K562 (cell line): ENCODE data around the gene TIAL1. TPM values are rescaled to one million over a fixed set of nuclear protein-coding genes. Genes with fewer than 3 reads are reported as not detected.
A peak's percentile ranks its signal among the peaks of the same experiment; 100 is the strongest.

Experiments
- ARID1B ChIP-seq: fragments of 450-650 bp; IDR thresholded peaks from 2 replicates; pipeline ENCODE4 v1.6.1; 2016; ENCODE audit warnings: antibody characterized with exemption, mild to moderate bottlenecking, inconsistent platforms
- BCLAF1 ChIP-seq, 2 experiments: fragments of 450-650 bp in 1 of 2; IDR thresholded peaks; 2 replicates each; pipeline ENCODE4 v1.6.1; 2011 to 2017; ENCODE audit warnings: low read depth in 2 of 2, antibody characterized with exemption in 1 of 2, borderline replicate concordance in 1 of 2, low read length in 1 of 2, mild to moderate bottlenecking in 1 of 2, mixed read lengths in 1 of 2; ENCODE audit not compliant: control insufficient read depth in 1 of 2
- CXXC5 ChIP-seq: fragments of 250-450 bp; sonication (Bioruptor Pico); IDR thresholded peaks from 2 replicates; pipeline ENCODE4 v1.8.0; 2022; ENCODE audit warnings: inconsistent platforms, mild to moderate bottlenecking, moderate library complexity
- ETV1 ChIP-seq: fragments of 450-650 bp; conservative IDR thresholded peaks from 2 replicates; pipeline ENCODE4 v1.6.1; 2016; ENCODE audit warnings: missing genetic modification characterization, control low read depth, low read depth, missing compliant biosample characterization
- MAZ ChIP-seq, 2 experiments: fragments of 450-650 bp in 1 of 2; sonication (generic) in 1 of 2; formaldehyde crosslinking; IDR thresholded peaks in 1 of 2; conservative IDR thresholded peaks in 1 of 2; 2 replicates each; pipeline versions ENCODE4 v1.4.0 to v1.5.0; 2020; ENCODE audit warnings: mild to moderate bottlenecking in 1 of 2, missing genetic modification reagents in 1 of 2
- MEIS2 ChIP-seq: fragments of 450-650 bp; IDR thresholded peaks from 2 replicates; pipeline ENCODE4 v1.6.1; 2014; ENCODE audit warnings: mild to moderate bottlenecking; ENCODE audit not compliant: partially characterized antibody
- REST ChIP-seq, 2 experiments: fragments of 450-650 bp; formaldehyde crosslinking in 1 of 2; IDR thresholded peaks; 2 replicates each; pipeline versions ENCODE4 v1.4.0 to v1.6.1; 2014 to 2020; ENCODE audit warnings: mild to moderate bottlenecking in 2 of 2, borderline replicate concordance in 1 of 2, low read depth in 1 of 2
- SIRT6 ChIP-seq: IDR thresholded peaks from one replicate; pipeline ENCODE4 v1.6.1; 2012; ENCODE audit warnings: low read depth, mild to moderate bottlenecking, control low read depth, inconsistent platforms, low read length, moderate library complexity
- TCF3 ChIP-seq: sonication (generic); formaldehyde crosslinking; IDR thresholded peaks from 2 replicates; pipeline ENCODE4 v1.4.0; 2020; ENCODE audit warnings: mild to moderate bottlenecking, missing genetic modification reagents
- TFAP4 ChIP-seq: sonication (generic); formaldehyde crosslinking; IDR thresholded peaks from 2 replicates; pipeline ENCODE4 v1.8.0; 2022; ENCODE audit warnings: missing genetic modification reagents, mild to moderate bottlenecking, moderate library complexity, borderline replicate concordance
- YY1 ChIP-seq, 3 experiments: IDR thresholded peaks; 2 replicates each; pipeline ENCODE4 v1.6.1; 2011; ENCODE audit warnings: low read length in 2 of 3, mild to moderate bottlenecking in 2 of 3, moderate library complexity in 2 of 3, borderline replicate concordance in 1 of 3, control low read depth in 1 of 3, low read depth in 1 of 3; ENCODE audit not compliant: insufficient read depth in 3 of 3, insufficient replicate concordance in 2 of 3, control insufficient read depth in 1 of 3, insufficient read length in 1 of 3; ENCODE audit errors: extremely low read depth in 1 of 3
- ZNF780A ChIP-seq: fragments of 250-450 bp; sonication (Bioruptor Pico); IDR thresholded peaks from 2 replicates; pipeline ENCODE4 v1.5.0; 2021; ENCODE audit warnings: mild to moderate bottlenecking
- polyA plus RNA-seq, 8 experiments: library from polyadenylated mRNA; depleted of rRNA in 4 of 8; stranded (reverse) in 5 of 8; unstranded in 3 of 8; fragments of >200 nt; fragmentation: Nextera tagmentation in 2 of 8; fragmentation: Illumina TruSeq in 1 of 8; extraction: Ambion mirVana in 2 of 8; extraction: Trizol in 1 of 8; gene quantifications; 2 replicates each; pipeline versions ENCODE4 v1.2.1 to v1.2.3, GENCODE V29; 2011 to 2014; ENCODE audit warnings: inconsistent platforms in 1 of 8, missing spikeins in 1 of 8
- total RNA-seq, 7 experiments: library from RNA; depleted of rRNA in 6 of 7; stranded (reverse); fragments of >200 nt in 6 of 7; fragmentation: Illumina TruSeq in 2 of 7; extraction: Trizol in 2 of 7; gene quantifications; 2 replicates each; pipeline versions ENCODE4 v1.2.1 to v1.2.3, GENCODE V29; 2011 to 2021; ENCODE audit warnings: low replicate concordance in 1 of 7

TIAL1 gene
- total and polyA plus RNA-seq, 9 of the 15 experiments (the other 6 are each of a cell fraction or from before 2014, with no cell fraction given): 22.5 to 126 (median 58.2) TPM

- 0 out of 2 replicates have a peak, but pooled peaks have one; percentile 12 for TF ChIP-seq REST (IDR thresholded peaks at IDR 0.05; ENCODE audit: borderline replicate concordance)
- no peak for TF ChIP-seq REST (CRISPR knock-in tag; IDR thresholded peaks at IDR 0.05; ENCODE audit: low read depth)
- TF ChIP-seq BCLAF1 (IDR thresholded peaks at IDR 0.05; ENCODE audit: borderline replicate concordance in 1 of 2, control insufficient read depth in 1 of 2, low read depth in 2 of 2, low read length in 1 of 2): 0 out of 4 replicates have a peak, but pooled peaks of 1 of the 2 experiments have one; percentile 42
- peak; percentile 79 for TF ChIP-seq ARID1B
- peak in 2 of 3 experiments; percentile 10 to 25 for TF ChIP-seq YY1 (IDR thresholded peaks at IDR 0.05; ENCODE audit: borderline replicate concordance in 1 of 3, control insufficient read depth in 1 of 3, extremely low read depth in 1 of 3, insufficient read depth in 3 of 3, insufficient read length in 1 of 3, insufficient replicate concordance in 2 of 3, low read depth in 1 of 3, low read length in 2 of 3)
- TF ChIP-seq MEIS2: peak; percentile 73
- no peak for TF ChIP-seq SIRT6
- peak; percentile 36; the same call in 1 of the 2 replicates for TF ChIP-seq ETV1
- peak; percentile 80 for TF ChIP-seq TCF3 (CRISPR knock-in tag)
- TF ChIP-seq ZNF780A (CRISPR knock-in tag): no peak
- TF ChIP-seq CXXC5 (CRISPR knock-in tag): 0 out of 2 replicates have a peak, but pooled peaks have one; percentile 38
- peak; percentile 42; the same call in 1 of the 2 replicates for TF ChIP-seq TFAP4
- TF ChIP-seq MAZ (CRISPR knock-in tag; conservative IDR thresholded peaks at IDR 0.05 in 1 of 2, IDR thresholded peaks at IDR 0.05 in 1 of 2): peak in 1 of 2 experiments; percentile 48; a peak in 2 of 4 replicates
Observed at GRCh38 chr10:119538632-119539358, 58.0 kb downstream of the TIAL1 start (continued).
